Stomach (tissue), 4 donors: ENCODE data around the gene FBXW8.

Experiments
- CTCF ChIP-seq, 7 experiments: fragments of 450-650 bp in 4 of 7; fragments of 200-600 bp in 3 of 7; sonication (generic) in 3 of 7; IDR thresholded peaks; one replicate each; pipeline ENCODE4 v1.5.1; 2016 to 2019; ENCODE audit warnings: antibody characterized with exemption in 7 of 7, control low read depth in 2 of 7, mild to moderate bottlenecking in 1 of 7
- EP300 ChIP-seq: sonication (generic); formaldehyde crosslinking; IDR thresholded peaks from one replicate; pipeline ENCODE4 v1.6.1; 2017; ENCODE audit warnings: antibody characterized with exemption
- POLR2A ChIP-seq, 4 donors: fragments of 450-650 bp; IDR thresholded peaks; one replicate each; pipeline ENCODE4 v1.6.1; 2016; ENCODE audit warnings: antibody characterized with exemption in 4 of 4, control low read depth in 2 of 4, mild to moderate bottlenecking in 1 of 4, moderate library complexity in 1 of 4
- POLR2AphosphoS5 ChIP-seq, 3 donors: sonication (generic); formaldehyde crosslinking; IDR thresholded peaks; one replicate each; pipeline ENCODE4 v1.6.1; 2016; ENCODE audit warnings: antibody characterized with exemption in 3 of 3

- TF ChIP-seq POLR2AphosphoS5 (IDR thresholded peaks at IDR 0.05): no peak
- TF ChIP-seq EP300: no peak
- no peak for TF ChIP-seq CTCF (IDR thresholded peaks at IDR 0.05)
- no peak for TF ChIP-seq POLR2A (IDR thresholded peaks at IDR 0.05)
Observed at GRCh38 chr12:117067638-117068037, 156.9 kb downstream of the FBXW8 start.
